GM18508 (cell line): ENCODE results near the gene ZNF134.

Experiments
- ATAC-seq: cut with Tn5 transposase; IDR thresholded peaks from one replicate; pipeline ENCODE4 v1.9.1; 2021; ENCODE audit warnings: moderate number of reproducible peaks; ENCODE audit not compliant: insufficient read depth, unreplicated experiment

Gene ZNF134

DNA sequence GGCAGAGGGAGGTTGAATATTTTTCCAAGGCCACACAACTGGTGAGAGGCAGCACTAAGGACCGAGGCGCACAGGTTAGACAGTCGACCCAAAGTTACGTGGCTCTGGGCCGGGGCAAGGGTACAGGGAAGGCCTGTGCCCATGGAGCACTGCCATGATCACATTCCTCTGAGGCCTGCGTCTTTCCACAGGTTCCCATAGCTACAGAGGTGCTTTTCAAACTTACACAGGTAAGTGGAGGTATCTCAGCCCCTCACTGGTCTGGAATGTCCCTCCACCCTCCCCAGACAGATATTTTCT lies 19.7 kb downstream of the ZNF134 start:
- ATAC-seq, result no peak

GRCh38 chr19:57637379-57637778 lies 23.3 kb downstream of the ZNF134 start:
- no peak for ATAC-seq

DNA sequence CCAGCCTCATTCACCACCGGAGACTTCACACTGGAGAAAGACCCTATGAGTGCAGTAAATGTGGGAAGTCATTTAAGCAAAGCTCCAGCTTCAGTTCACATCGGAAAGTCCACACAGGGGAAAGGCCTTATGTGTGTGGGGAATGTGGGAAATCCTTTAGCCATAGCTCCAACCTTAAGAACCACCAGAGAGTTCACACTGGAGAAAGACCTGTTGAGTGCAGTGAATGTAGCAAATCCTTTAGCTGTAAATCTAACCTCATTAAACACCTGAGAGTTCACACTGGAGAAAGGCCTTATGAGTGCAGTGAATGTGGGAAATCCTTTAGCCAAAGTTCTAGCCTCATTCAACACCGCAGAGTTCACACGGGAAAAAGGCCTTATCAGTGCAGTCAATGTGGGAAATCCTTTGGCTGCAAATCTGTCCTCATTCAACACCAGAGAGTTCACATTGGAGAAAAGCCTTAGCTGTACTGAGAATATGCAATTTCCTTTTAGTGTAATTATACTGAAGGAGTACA lies 27.7 kb downstream of the ZNF134 start:
- ATAC-seq, result no peak

DNA sequence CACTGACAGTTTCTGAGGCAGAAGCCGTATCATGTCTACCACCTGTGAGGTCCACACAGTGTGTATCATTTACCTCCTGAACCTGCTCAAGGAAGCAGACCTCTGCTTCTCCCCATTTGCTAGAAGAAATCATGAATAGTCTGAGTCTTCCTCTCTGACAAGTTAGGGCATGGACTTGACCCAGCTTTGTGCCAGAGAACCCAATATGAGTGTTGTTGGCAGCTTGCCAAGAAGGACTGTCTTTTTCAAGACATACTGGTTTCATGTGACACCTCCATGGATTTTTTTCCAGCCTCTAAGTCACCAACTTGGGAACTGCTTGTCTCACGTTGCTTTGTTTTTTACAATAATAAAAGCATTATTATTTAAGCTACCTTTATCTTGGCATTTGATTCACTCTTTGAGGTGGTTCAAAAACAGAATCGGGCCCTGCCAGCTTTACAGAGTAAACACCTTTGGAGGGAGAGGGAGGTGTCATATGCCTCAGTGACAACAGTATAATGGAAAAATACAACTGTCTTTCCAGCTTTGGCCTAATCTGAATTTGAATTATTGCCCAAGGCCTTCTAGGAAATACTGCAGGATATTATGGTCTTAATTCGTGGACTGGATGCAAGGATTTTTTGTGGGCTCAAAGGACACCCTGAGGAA lies 28.5 kb downstream of the ZNF134 start:
- no peak for ATAC-seq

GRCh38 chr19:57643734-57644133 lies 29.7 kb downstream of the ZNF134 start:
- ATAC-seq, result no peak

- ATAC-seq, result no peak
Observed at GRCh38 chr19:57648331-57649003, 34.4 kb downstream of the ZNF134 start.

- no peak for ATAC-seq
Observed at GRCh38 chr19:57651654-57651996, 37.6 kb downstream of the ZNF134 start.

DNA sequence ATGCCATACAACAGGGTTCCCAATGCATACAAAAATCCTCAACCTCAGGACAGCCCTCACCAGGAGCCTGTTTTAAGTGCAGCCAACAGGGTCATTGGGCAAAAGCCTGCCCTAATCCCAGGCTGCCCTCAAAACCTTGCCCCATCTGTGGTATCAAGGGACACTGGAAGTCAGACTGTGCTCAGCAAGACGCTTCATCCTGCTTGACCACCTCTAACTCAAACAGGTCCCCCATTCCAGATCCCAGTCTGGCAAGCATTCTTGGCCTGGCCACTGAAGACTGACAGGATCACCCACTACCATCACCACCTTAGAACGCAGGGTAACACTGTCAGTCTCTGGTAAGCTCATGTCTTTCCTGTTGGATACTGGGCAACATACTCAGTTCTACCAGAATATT lies 39.6 kb downstream of the ZNF134 start:
- ATAC-seq, result no peak

- ATAC-seq, result no peak
Observed at GRCh38 chr19:57655443-57655842, 41.4 kb downstream of the ZNF134 start.

GRCh38 chr19:57656346-57656745 lies 42.3 kb downstream of the ZNF134 start:
- no peak for ATAC-seq

DNA sequence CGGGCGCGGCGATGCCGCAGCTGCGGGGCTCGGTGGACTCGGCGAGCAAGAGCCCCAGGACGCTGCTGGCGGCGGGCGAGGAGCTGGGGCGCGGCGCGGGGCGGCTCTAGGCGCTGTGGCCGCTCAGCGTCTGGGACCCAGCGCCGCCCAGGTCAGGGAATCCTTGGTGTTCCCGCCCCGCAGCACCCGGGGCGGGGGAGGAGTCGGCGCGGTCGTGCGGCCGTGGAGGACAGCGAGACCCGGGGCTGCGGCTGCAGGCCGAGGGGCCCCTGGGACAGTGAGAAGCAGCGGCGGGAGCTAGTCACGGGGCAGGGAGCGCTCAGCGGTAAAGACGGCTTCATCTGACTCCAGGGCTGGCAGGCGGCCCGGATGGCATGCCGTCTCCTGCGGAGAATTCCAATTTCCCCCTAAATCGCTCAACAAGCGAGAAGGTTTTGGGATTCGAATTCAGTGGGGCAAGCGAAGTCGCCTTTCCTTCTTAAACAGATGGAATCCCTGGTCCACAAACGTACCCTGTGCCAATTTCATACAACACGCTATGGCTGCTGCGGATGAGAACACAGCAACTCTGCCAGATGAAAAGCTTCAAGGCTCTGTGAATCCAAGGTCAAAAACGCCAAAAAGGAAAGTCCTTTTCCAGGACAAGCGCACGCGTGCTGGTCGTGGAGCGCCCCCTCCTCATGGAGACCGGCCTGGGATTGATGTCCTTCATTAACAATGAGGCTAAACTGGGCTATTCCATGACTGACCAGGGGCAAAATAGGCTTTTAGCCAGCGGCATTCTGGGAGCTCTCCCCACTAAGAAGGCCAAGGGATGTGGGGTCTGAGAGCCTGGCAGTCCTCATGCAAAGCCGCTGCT lies 50.5 kb downstream of the ZNF134 start:
- no peak for ATAC-seq

DNA sequence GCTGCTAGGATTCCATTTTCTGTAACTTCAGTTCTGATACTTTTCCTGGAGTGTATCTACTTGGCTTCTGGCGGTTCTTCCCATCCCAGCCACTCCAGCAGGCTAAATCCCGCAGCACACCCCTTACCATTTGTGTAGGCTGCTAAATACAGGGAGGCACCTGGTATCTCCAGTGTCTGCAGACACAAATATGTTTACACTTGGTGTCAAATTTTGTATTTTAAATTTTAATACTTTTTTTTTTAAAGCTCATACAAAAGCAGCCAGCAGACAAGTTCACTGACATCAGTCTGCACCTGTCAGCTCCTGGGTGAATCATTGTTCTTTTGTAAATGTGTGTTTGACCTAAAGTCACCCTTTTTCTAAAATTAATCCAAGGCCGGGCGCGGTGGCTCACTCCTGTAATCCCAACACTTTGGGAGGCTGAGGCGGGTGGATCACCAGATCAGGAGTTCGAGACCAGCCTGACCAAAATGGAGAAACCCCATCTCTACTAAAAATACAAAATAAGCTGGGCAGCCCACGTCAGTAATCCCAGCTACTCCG lies 51.3 kb downstream of the ZNF134 start:
- no peak for ATAC-seq

DNA sequence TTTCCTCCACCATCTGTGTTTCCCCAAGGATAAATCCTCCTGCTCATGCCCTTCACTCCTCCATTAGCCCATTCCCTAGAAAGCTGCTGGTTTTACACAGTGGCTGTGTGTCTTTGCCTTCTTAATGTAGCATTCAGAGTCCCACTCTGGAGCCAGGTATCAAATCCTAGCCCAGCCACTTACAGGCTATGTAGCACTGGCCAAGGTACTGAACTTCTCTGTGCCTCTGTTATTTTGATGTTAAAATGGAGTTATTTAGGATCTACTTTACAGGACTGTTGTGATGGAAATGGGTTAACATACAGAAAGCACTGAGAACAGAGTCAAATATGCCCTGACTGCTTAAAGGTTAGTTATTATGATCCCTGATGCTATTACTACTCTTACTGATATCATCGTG lies 53.2 kb downstream of the ZNF134 start:
- no peak for ATAC-seq

GRCh38 chr19:57668635-57669034 lies 54.6 kb downstream of the ZNF134 start, which contains the start of gene ZSCAN4:
Gene ZSCAN4, plus strand, starts transcription at chr19:57668935. Its CDS starts 7,211 bp downstream, at chr19:57676146.
- ATAC-seq, result no peak

DNA sequence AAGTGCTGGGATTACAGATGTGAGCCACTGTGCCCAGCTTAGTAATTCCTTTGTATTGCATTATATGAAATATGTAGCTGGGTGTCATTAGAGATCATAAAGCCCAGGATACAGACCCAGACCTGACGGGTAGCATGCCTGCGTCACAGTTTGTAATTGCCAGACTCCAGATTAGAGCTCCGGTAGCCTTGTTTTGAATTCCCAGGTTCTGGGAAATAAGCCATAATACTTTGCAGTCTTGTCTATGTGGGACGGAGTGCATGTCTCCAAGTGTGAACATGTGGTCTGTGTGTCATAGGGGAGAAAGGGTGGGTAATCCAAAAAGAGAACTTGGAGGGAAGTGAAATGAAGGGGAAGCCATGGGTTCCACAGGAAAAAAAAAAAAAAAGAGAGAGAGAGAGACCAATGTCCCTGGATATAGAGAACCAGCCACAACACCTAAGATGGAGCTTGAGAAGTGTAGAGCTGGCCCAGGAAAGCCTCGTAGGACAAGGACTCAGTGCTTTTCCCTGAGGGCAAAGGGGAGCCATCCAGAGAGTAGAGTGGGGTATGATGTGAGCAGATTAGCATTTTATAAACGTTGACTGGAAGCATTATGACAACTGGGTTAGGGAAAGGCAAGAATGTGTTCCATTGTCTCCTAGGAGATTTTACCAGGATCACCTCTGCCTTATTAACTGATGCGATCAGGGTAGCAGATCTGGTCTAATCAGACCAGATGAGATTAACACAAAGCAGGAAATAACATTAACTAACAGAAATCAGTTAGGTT lies 57.3 kb downstream of the ZNF134 start:
- no peak for ATAC-seq

DNA sequence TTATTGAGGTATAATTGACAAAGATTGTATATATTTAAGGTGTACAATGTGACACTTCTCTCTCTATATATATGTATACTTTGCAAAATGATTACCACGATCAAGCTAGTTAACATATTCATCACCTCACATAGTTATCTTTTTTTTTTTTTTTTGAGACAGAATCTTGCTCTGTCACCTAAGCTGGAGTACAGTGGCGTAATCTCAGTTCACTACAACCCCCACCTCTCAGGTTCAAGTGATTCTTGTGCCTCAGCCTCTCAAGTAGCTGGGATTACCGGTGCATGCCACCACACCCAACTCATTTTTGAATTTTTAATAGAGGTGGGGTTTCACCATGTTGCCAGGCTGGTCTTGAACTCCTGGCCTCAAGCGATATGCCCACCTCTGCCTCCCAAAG lies 58.4 kb downstream of the ZNF134 start:
- ATAC-seq, result no peak
